ENCODE results near the gene HELLS. TPM values are rescaled to one million over a fixed set of nuclear protein-coding genes. Genes with fewer than 3 reads are reported as not detected.

The HELLS gene
- total and polyA plus RNA-seq, 2 of the 4 experiments (the other 2 are of a cell fraction), result 15.9 to 29.8 TPM

DNA sequence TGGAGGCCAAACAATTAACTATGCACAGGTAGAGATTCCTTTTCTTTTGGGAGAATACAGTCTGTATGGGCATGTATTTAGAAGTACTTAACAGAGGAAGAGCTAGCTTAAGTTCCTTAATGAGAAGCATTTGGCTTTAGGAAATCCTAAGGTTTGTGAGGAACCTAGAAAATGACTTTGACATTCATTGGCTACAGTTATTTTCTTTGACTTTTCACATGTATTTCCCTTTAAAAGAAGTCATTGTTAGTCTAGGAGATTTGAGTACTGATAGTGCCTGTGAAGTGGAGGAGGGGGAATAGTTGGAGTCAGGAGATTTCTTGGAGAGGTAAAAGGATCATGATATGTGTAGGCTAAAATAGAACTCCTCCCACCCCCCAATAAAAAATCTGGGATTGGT is 3.6 kb downstream of the HELLS start:
- intact Hi-C loops (cut with micrococcal nuclease) (no loop called here), dilution Hi-C loops (cut with HindIII; ENCODE audit: low sequenced_read_pairs, unreplicated experiment) (no loop called here), in situ Hi-C loops (cut with MboI; ENCODE audit: low sequenced_read_pairs) (no loop called here)
- Histone ChIP-seq H3K27me3 (ENCODE audit: control insufficient read depth, insufficient read depth, low read length) (no peaks in the 10 kb centered on the region), H3K36me3 (ENCODE audit: control insufficient read depth, insufficient read depth, low read length) (0 out of 2 replicates have a peak, but pooled peaks cover under 1% of the 10 kb centered on the region), H4K91ac (ENCODE audit: insufficient read depth, low read depth, low read length) (no peak overlapping the region), H2BK120ac (ENCODE audit: low read depth, low read length) (no peak overlapping the region), H4K20me1 (ENCODE audit: insufficient read depth, low read length) (no peaks in the 10 kb centered on the region), H3K27ac (ENCODE audit: insufficient read depth, low read length) (no peak overlapping the region), H3K9ac (ENCODE audit: low read depth, low read length) (no peak overlapping the region), H3K9me1 (ENCODE audit: insufficient read depth, low read length) (peaks cover 2% of the 10 kb centered on the region; the same call in 1 of the 2 replicates), H3K4me1 (ENCODE audit: control insufficient read depth, insufficient read depth, low read length) (no peaks in the 10 kb centered on the region), H3K4me2 (ENCODE audit: low read depth, low read length) (no peak overlapping the region), H2AFZ (replicated peaks; ENCODE audit: low read length, poor library complexity) (no peak overlapping the region), H2AK5ac (ENCODE audit: low read depth, low read length) (no peak overlapping the region), H2BK20ac (ENCODE audit: low read depth, low read length) (no peak overlapping the region), H3K23ac (ENCODE audit: low read depth, low read length) (no peak overlapping the region), H4K5ac (ENCODE audit: low read depth, low read length) (no peak overlapping the region), H3K4me3 (ENCODE audit: insufficient read depth, low read depth, low read length) (no peak overlapping the region), H3K14ac (replicated peaks; ENCODE audit: low read depth, low read length) (no peak overlapping the region), H3K18ac (ENCODE audit: low read depth, low read length) (no peak overlapping the region), H3K79me1 (ENCODE audit: low read depth in 1 of 2, low read length in 2 of 2) (peaks cover 3 to 8% of the 10 kb centered on the region in 2 experiments), H3K56ac (ENCODE audit: extremely low read depth, insufficient read depth, low read length) (no peak overlapping the region), H2AK9ac (replicated peaks; ENCODE audit: low read depth, low read length, poor library complexity) (no peak overlapping the region), H4K8ac (ENCODE audit: low read depth in 2 of 2, low read length in 2 of 2) (no peak overlapping the region), H3K4ac (ENCODE audit: low read depth, low read length) (no peak overlapping the region), H2BK15ac (ENCODE audit: low read depth, low read length) (no peak overlapping the region), H2BK5ac (ENCODE audit: low read depth, low read length, poor library complexity, severe bottlenecking) (no peak overlapping the region), H3K9me3 (ENCODE audit: control insufficient read depth, insufficient read depth, low read length) (no peaks in the 10 kb centered on the region)
- CTCF ChIA-PET, result interaction anchor here (0.6 kb wide), 1 partner anchor 29 kb away, joined by 3 read pairs; no protein-coding TSS in a partner anchor
- BruUV-seq (replicated peaks), result no TSS peak
- ATAC-seq (ENCODE audit: low read depth) (no peak), DNase-seq (no peak)
- TF ChIP-seq MXI1 (IDR thresholded peaks at IDR 0.05; ENCODE audit: borderline replicate concordance, low read depth, low read length), result no peak
- no peak for TF ChIP-seq CHD1 (IDR thresholded peaks at IDR 0.05; ENCODE audit: low read depth, low read length)
- no peak for TF ChIP-seq CEBPB (IDR thresholded peaks at IDR 0.05; ENCODE audit: low read depth, low read length)
- TF ChIP-seq POLR2A (IDR thresholded peaks at IDR 0.05; ENCODE audit: low read depth, low read length), result no peak
- TF ChIP-seq SMC3 (IDR thresholded peaks at IDR 0.05; ENCODE audit: low read depth, low read length), result no peak
- TF ChIP-seq, protein P1, sequence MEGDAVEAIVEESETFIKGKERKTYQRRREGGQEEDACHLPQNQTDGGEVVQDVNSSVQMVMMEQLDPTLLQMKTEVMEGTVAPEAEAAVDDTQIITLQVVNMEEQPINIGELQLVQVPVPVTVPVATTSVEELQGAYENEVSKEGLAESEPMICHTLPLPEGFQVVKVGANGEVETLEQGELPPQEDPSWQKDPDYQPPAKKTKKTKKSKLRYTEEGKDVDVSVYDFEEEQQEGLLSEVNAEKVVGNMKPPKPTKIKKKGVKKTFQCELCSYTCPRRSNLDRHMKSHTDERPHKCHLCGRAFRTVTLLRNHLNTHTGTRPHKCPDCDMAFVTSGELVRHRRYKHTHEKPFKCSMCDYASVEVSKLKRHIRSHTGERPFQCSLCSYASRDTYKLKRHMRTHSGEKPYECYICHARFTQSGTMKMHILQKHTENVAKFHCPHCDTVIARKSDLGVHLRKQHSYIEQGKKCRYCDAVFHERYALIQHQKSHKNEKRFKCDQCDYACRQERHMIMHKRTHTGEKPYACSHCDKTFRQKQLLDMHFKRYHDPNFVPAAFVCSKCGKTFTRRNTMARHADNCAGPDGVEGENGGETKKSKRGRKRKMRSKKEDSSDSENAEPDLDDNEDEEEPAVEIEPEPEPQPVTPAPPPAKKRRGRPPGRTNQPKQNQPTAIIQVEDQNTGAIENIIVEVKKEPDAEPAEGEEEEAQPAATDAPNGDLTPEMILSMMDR (conservative IDR thresholded peaks at IDR 0.05; ENCODE audit: low read depth, low read length), result no peak
- TF ChIP-seq MAZ (IDR thresholded peaks at IDR 0.05; ENCODE audit: borderline replicate concordance, low read depth, low read length), result no peak
- TF ChIP-seq RAD21 (IDR thresholded peaks at IDR 0.05; ENCODE audit: low read length), result no peak
- TF ChIP-seq MAFK (IDR thresholded peaks at IDR 0.05; ENCODE audit: low read depth, low read length), result no peak
- TF ChIP-seq RFX5 (IDR thresholded peaks at IDR 0.05; ENCODE audit: low read depth, low read length), result no peak
- no peak for TF ChIP-seq NFE2L2 (IDR thresholded peaks at IDR 0.05; ENCODE audit: low read depth, low read length)
- TF ChIP-seq FOS (IDR thresholded peaks at IDR 0.05; ENCODE audit: low read depth, low read length), result no peak
- POLR2A ChIA-PET (ENCODE audit: unreplicated experiment), result no interaction called here

Data from IMR-90 (cell line).